Activated T-helper 1 cell treated with anti-CD3 and anti-CD28 coated beads, Interleukin-12 subunit alpha, Interleukin-12 subunit beta, Interleukin-2, Interleukin-4 antibody, amounts not matched to agents 30 ng/mL and 10 ng/mL and 1 ng/mL, durations not matched to agents 14 hours and 24 hours and 36 hours (primary cell): ENCODE results near the gene MGAT4B. TPM values are rescaled to one million over a fixed set of nuclear protein-coding genes. Genes with fewer than 3 reads are reported as not detected.
A peak's percentile ranks its signal among the peaks of the same experiment; 100 is the strongest.

ENCODE experiments used
- DNase-seq: peaks from one replicate; pipeline ENCODE4 v3.0.0; 2021; ENCODE audit warnings: low spot score
- H3K27ac Mint-ChIP-seq: one replicate; pipeline ENCODE4 v1.8.0; 2021; ENCODE audit warnings: mild to moderate bottlenecking, mixed read lengths
- H3K27me3 Mint-ChIP-seq: one replicate; pipeline ENCODE4 v1.8.0; 2022; ENCODE audit warnings: mild to moderate bottlenecking, moderate library complexity, mixed read lengths; ENCODE audit not compliant: insufficient read depth
- H3K36me3 Mint-ChIP-seq: one replicate; pipeline ENCODE4 v1.8.0; 2021; ENCODE audit warnings: low read depth, mixed read lengths
- H3K4me1 Mint-ChIP-seq: one replicate; pipeline ENCODE4 v1.8.0; 2021; ENCODE audit warnings: low read depth, mixed read lengths
- H3K4me3 Mint-ChIP-seq: one replicate; pipeline ENCODE4 v1.8.0; 2021; ENCODE audit warnings: mild to moderate bottlenecking, moderate library complexity, mixed read lengths
- H3K9me3 Mint-ChIP-seq: one replicate; pipeline ENCODE4 v1.8.0; 2021; ENCODE audit warnings: mixed read lengths
- intact Hi-C: fragments of 100-400 bp; cut with micrococcal nuclease; formaldehyde crosslinking; loops from one replicate; pipeline ENCODE4 v1.15.1; 2024
- total RNA-seq: library from RNA; stranded (reverse); gene quantifications from 2 replicates; pipeline ENCODE4 v1.2.3, GENCODE V29; 2022

Gene MGAT4B
- total RNA-seq, 1 donor from 2014 or later: 124 TPM

- H3K36me3 Mint-ChIP-seq: peaks cover 15% of the 10 kb centered on the region
- peaks cover 35% of the 10 kb centered on the region for H3K4me1 Mint-ChIP-seq
- no peak overlapping the region for H3K27ac Mint-ChIP-seq
- H3K27me3 Mint-ChIP-seq: no peaks in the 10 kb centered on the region
- no peak for DNase-seq
- H3K9me3 Mint-ChIP-seq: no peaks in the 10 kb centered on the region
- intact Hi-C loops: no loop called here
- no peak overlapping the region for H3K4me3 Mint-ChIP-seq
These were observed 40.5 kb downstream of the MGAT4B start for GRCh38 chr5:179766021-179766725.

GRCh38 chr5:179765400-179765799 lies 41.3 kb downstream of the MGAT4B start:
- no peak overlapping the region for H3K4me3 Mint-ChIP-seq

DNA sequence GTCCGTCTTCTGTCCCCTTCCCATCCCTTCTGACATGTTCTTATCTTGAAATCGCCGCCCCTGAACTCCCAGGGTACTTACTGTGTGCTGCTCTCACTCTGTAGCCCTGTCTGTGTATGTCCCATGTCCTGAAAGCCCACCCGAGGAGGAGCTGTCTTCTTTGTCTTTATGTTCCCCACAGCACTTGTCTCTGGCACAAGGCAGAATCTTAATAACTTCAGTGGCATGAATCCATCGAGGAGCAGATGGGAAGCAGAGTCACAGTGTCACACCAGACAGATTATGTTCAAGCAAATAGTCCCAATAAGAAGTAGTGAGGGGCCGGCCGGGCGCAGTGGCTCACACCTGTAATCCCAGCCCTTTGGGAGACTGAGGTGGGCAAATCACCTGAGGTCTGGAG lies 42.6 kb downstream of the MGAT4B start:
- H3K4me3 Mint-ChIP-seq: no peak overlapping the region
- intact Hi-C loops: no loop called here
- no peaks in the 10 kb centered on the region for H3K27me3 Mint-ChIP-seq
- no peaks in the 10 kb centered on the region for H3K9me3 Mint-ChIP-seq
- no peak for DNase-seq
- H3K36me3 Mint-ChIP-seq: peaks cover 7% of the 10 kb centered on the region
- H3K4me1 Mint-ChIP-seq: peaks cover 52% of the 10 kb centered on the region
- no peak overlapping the region for H3K27ac Mint-ChIP-seq

More at GRCh38 chr5:179765400-179765799, 41.3 kb downstream of the MGAT4B start:
- intact Hi-C loops: no loop called here
- no peaks in the 10 kb centered on the region for H3K9me3 Mint-ChIP-seq
- peaks cover 11% of the 10 kb centered on the region for H3K36me3 Mint-ChIP-seq
- H3K27me3 Mint-ChIP-seq: no peaks in the 10 kb centered on the region
- H3K4me1 Mint-ChIP-seq: peaks cover 39% of the 10 kb centered on the region
- no peak for DNase-seq
- peak overlapping the region; percentile 58 for H3K27ac Mint-ChIP-seq

DNA sequence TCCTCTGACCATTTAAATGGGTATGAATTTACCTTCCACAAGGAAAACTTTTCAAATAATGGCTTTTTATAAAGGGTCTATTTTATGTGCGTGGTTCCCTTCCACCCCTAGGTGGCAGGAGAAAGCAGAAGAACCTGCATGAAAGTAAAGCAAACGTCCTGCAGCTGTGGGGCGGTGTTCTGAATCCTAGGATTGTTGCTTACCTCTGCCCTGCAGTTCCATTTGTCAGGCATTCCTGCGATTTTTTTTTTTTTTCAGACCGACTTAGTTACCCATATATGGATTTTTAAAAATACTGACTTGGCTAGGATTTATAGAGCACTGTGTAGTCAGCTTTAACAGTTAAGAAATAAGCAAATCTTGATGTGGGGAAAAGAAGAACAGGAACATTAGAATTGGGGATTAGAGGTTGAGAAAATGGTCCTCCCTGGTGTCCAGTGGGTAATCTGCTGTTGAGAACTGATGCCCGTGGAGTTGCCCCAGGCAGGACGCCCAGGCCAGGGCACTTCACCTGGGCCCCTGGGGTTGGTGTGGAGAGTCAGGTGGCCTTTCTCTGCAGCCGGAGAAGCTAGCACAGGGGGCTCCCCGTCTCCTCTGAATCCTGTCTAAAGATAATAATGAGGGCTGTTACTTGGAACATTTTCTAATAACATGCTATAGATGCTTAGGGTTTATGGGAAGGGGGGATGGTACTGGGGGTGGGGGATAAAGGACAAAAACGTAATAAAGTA lies 43.3 kb downstream of the MGAT4B start:
- Mint-ChIP-seq H3K27me3 (no peaks in the 10 kb centered on the region), H3K27ac (no peak overlapping the region), H3K9me3 (no peaks in the 10 kb centered on the region), H3K36me3 (peaks cover 5% of the 10 kb centered on the region), H3K4me1 (peaks cover 51% of the 10 kb centered on the region), H3K4me3 (no peak overlapping the region)
- peak; percentile 11 for DNase-seq
- intact Hi-C loops: loop anchor here (1.0 to 2.0 kb wide), 5 partner anchors 33 to 327 kb away; partner anchors contain the start of genes MRNIP, SQSTM1 and TBC1D9B

GRCh38 chr5:179762781-179763176 lies 43.9 kb downstream of the MGAT4B start:
- Mint-ChIP-seq H3K4me3 (no peak overlapping the region), H3K27ac (peak overlapping the region; percentile 9), H3K9me3 (no peaks in the 10 kb centered on the region), H3K27me3 (no peaks in the 10 kb centered on the region), H3K4me1 (peaks cover 49% of the 10 kb centered on the region), H3K36me3 (peaks cover 5% of the 10 kb centered on the region)
- intact Hi-C loops: loop anchor here (1.0 to 2.0 kb wide), 5 partner anchors 34 to 328 kb away; partner anchors contain the start of genes MRNIP, SQSTM1 and TBC1D9B
- no peak for DNase-seq

DNA sequence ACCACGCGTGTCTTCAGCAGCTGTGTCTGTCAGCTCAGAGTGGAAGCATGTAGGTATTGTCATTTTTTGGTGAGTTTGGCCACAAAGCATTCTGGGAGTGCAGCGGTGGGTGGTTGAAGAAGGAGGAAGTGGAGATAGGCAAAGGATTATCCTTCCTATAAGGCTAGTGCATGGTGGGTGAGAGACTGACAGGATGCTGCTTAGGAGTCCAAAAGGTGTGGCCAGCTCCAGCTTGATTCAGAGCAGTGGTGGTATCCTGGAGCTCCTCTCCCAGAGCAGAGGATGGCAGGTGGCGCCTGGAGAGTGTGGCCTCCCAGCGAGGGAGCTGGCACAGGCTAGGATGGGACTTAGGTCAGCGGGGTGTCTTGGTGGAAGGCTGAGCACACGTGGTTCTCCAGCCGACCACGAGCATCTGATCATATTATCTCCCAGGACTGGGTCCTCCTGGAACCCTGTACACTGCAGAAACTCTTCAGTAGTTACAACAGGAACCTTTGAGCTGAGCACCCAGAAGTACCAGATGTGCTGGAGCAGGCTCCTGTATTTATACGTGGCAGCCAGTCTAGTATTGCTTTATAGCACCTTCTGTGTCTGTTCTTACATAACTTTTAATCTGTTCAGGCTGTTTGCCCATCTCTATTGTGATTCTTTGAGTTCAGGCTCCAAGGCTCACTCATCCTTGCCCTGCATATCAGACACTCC lies 44.4 kb downstream of the MGAT4B start:
- no peaks in the 10 kb centered on the region for H3K27me3 Mint-ChIP-seq
- H3K4me3 Mint-ChIP-seq: no peak overlapping the region
- peak overlapping the region; percentile 37 for H3K27ac Mint-ChIP-seq
- peaks cover 5% of the 10 kb centered on the region for H3K36me3 Mint-ChIP-seq
- H3K9me3 Mint-ChIP-seq: no peaks in the 10 kb centered on the region
- H3K4me1 Mint-ChIP-seq: peaks cover 45% of the 10 kb centered on the region
- peak; percentile 21 for DNase-seq
- intact Hi-C loops: loop anchor here (2.0 kb wide), 1 partner anchor 59 kb away; the partner anchor contains the start of gene SQSTM1

DNA sequence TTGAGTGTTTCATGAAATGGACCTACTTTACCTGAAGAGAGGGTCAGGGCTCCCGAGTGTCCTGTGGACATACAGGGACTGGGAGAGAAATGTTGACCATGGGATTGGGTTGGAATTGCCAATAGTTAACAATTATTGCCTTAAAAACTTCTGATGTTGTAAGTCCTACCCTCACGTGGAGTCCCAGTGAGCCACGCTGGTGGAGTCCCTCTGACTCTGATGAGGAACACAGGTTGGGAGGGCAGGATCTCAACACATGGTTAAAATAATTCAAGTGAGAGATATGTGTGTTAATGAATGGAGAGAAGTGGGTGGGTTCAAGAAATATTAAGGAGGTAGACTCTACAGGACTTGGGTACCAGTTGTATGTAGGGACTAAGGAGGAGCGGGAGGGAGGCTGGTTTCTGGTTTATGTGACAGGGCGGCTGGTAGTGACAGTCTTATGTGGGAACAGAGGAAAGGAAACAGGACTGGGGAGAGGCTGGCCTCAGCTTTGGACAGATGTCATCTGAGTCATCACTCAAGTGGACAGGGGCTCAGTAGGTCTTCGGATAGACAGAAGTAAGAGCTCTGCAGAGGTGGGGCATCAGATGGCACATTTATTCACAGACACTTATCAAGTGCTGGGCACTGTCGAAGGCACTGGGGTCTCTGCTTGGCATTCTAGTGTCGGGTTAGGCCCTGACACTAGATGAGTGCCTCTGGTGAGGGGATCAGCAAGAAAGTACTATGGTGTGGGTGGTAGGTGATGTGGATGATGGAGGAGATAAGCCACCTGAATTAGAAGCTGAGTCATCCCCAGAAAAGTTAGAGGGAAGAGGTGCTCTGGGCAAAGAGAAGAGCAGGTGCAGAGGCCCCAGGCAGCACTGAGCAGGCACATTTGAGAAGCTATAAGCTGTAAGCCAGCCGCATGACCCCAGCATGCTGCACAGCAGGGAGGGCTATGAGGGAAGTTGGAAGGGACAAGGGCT lies 46.8 kb downstream of the MGAT4B start:
- Mint-ChIP-seq H3K4me3 (peak overlapping the region; percentile 37), H3K27me3 (no peaks in the 10 kb centered on the region), H3K36me3 (peaks cover 6% of the 10 kb centered on the region), H3K9me3 (no peaks in the 10 kb centered on the region), H3K4me1 (peaks cover 51% of the 10 kb centered on the region), H3K27ac (peak overlapping the region; percentile 78)
- intact Hi-C loops: loop anchor here (1.0 kb wide), 1 partner anchor 28 kb away; the partner anchor contains the start of gene MAML1
- no peak for DNase-seq

DNA sequence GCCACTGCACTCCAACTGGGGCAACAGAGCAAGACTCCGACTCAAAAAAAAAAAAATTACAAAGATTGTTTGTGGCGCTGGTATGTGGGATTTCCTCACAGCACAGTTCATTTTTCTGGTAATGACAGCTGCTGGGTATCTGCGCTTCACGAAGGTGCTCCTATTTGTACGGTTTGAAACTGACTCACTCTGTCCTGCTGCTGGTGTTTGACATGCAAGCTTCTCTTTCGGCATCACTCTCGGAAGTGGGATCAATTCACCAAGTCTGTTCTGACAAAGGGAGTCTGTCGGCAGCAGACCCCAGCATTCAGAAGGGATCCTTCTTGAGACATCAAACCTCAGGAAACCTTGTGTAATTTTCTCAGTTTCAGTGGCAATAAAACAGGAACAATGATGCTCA lies 47.7 kb downstream of the MGAT4B start:
- Mint-ChIP-seq H3K27ac (no peak overlapping the region), H3K4me1 (peaks cover 60% of the 10 kb centered on the region), H3K4me3 (no peak overlapping the region), H3K36me3 (peaks cover 6% of the 10 kb centered on the region), H3K27me3 (no peaks in the 10 kb centered on the region), H3K9me3 (no peaks in the 10 kb centered on the region)
- DNase-seq: no peak
- intact Hi-C loops: no loop called here

DNA sequence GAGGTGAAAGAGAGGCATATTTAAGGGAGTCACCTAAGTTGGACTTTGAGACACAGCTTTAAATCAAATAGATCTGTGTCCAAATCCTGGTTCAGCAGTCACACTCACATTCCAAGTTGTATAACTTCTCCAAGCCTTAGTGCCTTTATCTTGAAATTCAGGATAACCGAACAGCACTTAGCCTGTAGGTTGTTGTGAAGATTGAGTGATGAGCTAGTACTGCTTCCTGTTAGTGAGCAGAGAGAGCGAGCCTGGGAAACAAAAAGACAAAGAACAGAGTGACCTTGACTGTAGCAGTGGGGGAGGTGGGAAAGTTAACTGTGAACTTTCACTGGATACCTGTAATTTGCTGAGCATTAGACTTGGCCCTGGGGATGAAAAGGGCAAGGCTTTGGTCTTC lies 51.6 kb downstream of the MGAT4B start:
- H3K4me1 Mint-ChIP-seq: peaks cover 37% of the 10 kb centered on the region
- intact Hi-C loops: no loop called here
- no peak overlapping the region for H3K4me3 Mint-ChIP-seq

GRCh38 chr5:179753971-179754370 lies 52.7 kb downstream of the MGAT4B start:
- H3K27ac Mint-ChIP-seq: no peak overlapping the region
- peaks cover 13% of the 10 kb centered on the region for H3K36me3 Mint-ChIP-seq
- no peaks in the 10 kb centered on the region for H3K27me3 Mint-ChIP-seq
- no peak for DNase-seq
- peaks cover 27% of the 10 kb centered on the region for H3K4me1 Mint-ChIP-seq
- H3K9me3 Mint-ChIP-seq: no peaks in the 10 kb centered on the region
- no peak overlapping the region for H3K4me3 Mint-ChIP-seq
- intact Hi-C loops: no loop called here

More for the DNA sequence above, 51.6 kb downstream of the MGAT4B start:
- H3K36me3 Mint-ChIP-seq: peaks cover 12% of the 10 kb centered on the region
- H3K27ac Mint-ChIP-seq: peak overlapping the region; percentile 6
- no peaks in the 10 kb centered on the region for H3K9me3 Mint-ChIP-seq
- DNase-seq: no peak
- no peaks in the 10 kb centered on the region for H3K27me3 Mint-ChIP-seq

- Mint-ChIP-seq H3K27me3 (no peaks in the 10 kb centered on the region), H3K36me3 (peaks cover 19% of the 10 kb centered on the region), H3K4me3 (no peak overlapping the region), H3K9me3 (no peaks in the 10 kb centered on the region), H3K4me1 (peaks cover 20% of the 10 kb centered on the region), H3K27ac (no peak overlapping the region)
- intact Hi-C loops: no loop called here
- DNase-seq: no peak
These were observed 56.7 kb downstream of the MGAT4B start for GRCh38 chr5:179749857-179750508.
